CD4-positive, alpha-beta memory T cell (primary cell): ENCODE results near the gene F2RL3. TPM values are rescaled to one million over a fixed set of nuclear protein-coding genes. Genes with fewer than 3 reads are reported as not detected.

Experiments used
- CTCF ChIA-PET: fragments of 350-600 bp; sonication (Branson Sonifier 250); formaldehyde crosslinking; loops from one replicate; lab custom pipeline; 2021; ENCODE audit warnings: inconsistent platforms; ENCODE audit not compliant: partially characterized antibody; lab: Charles Lee
- POLR2A ChIA-PET: fragments of 350-600 bp; sonication (Branson Sonifier 250); formaldehyde crosslinking; loops from one replicate; lab custom pipeline; 2021; ENCODE audit not compliant: partially characterized antibody; lab: Charles Lee
- DNase-seq, 5 donors: peaks; one replicate each; pipeline versions ENCODE4 v3.0.0 to v3.0.0-alpha.2; 2020 to 2022; ENCODE audit warnings: mixed read lengths in 1 of 5
- H3K27ac ChIP-seq: one replicate; pipeline ENCODE4 v1.7.0; 2013; ENCODE audit warnings: low read depth, low read length
- H3K27me3 ChIP-seq: 2 replicates; pipeline ENCODE4 v1.7.0; 2013; ENCODE audit warnings: mild to moderate bottlenecking, low read length, moderate library complexity; ENCODE audit not compliant: insufficient read depth
- H3K36me3 ChIP-seq: 2 replicates; pipeline ENCODE4 v1.7.0; 2013; ENCODE audit warnings: mild to moderate bottlenecking, low read length, moderate library complexity; ENCODE audit not compliant: insufficient read depth
- H3K4me1 ChIP-seq: 2 replicates; pipeline ENCODE4 v1.7.0; 2013; ENCODE audit warnings: mild to moderate bottlenecking, low read length, moderate library complexity; ENCODE audit not compliant: insufficient read depth
- H3K4me3 ChIP-seq, 2 donors: one replicate each; pipeline ENCODE4 v1.7.0; 2013; ENCODE audit warnings: low read length in 2 of 2, mild to moderate bottlenecking in 1 of 2
- H3K9me3 ChIP-seq, 2 donors: one replicate each; pipeline ENCODE4 v1.7.0; 2013; ENCODE audit warnings: low read length in 2 of 2, control low read depth in 1 of 2; ENCODE audit not compliant: control insufficient read depth in 1 of 2
- H3K27ac Mint-ChIP-seq, 7 donors: one replicate each; pipeline ENCODE4 v1.8.0; 2020 to 2021; ENCODE audit warnings: mixed read lengths in 7 of 7, mild to moderate bottlenecking in 6 of 7, inconsistent platforms in 3 of 7, moderate library complexity in 3 of 7
- H3K27me3 Mint-ChIP-seq, 2 donors: one replicate each; pipeline ENCODE4 v1.8.0; 2020 to 2021; ENCODE audit warnings: mixed read lengths in 2 of 2
- H3K36me3 Mint-ChIP-seq, 2 donors: one replicate each; pipeline ENCODE4 v1.8.0; 2020 to 2021; ENCODE audit warnings: mixed read lengths in 2 of 2, inconsistent platforms in 1 of 2, mild to moderate bottlenecking in 1 of 2
- H3K4me1 Mint-ChIP-seq, 4 donors: one replicate each; pipeline ENCODE4 v1.8.0; 2020 to 2021; ENCODE audit warnings: mixed read lengths in 4 of 4, mild to moderate bottlenecking in 1 of 4
- H3K4me3 Mint-ChIP-seq, 8 donors: one replicate each; pipeline ENCODE4 v1.8.0; 2020 to 2021; ENCODE audit warnings: mixed read lengths in 8 of 8, mild to moderate bottlenecking in 7 of 8, moderate library complexity in 6 of 8, inconsistent platforms in 3 of 8
- H3K9me3 Mint-ChIP-seq, 8 donors: one replicate each; pipeline ENCODE4 v1.8.0; 2020 to 2021; ENCODE audit warnings: mixed read lengths in 8 of 8, mild to moderate bottlenecking in 5 of 8, inconsistent platforms in 3 of 8, moderate library complexity in 1 of 8
- intact Hi-C: fragments of 100-400 bp; cut with micrococcal nuclease; formaldehyde crosslinking; loops from one replicate; pipeline ENCODE4 v1.15.1; 2023
- polyA plus RNA-seq, 2 donors: library from polyadenylated mRNA; unstranded; fragments of 300-500 nt; fragmentation: Illumina TruSeq; gene quantifications; one replicate each; pipeline ENCODE4 v1.2.3, GENCODE V29; 2021
- total RNA-seq, 2 experiments: library from RNA; stranded (reverse); gene quantifications; one replicate each; pipeline ENCODE4 v1.2.3, GENCODE V29; 2021

F2RL3 gene
- total and polyA plus RNA-seq, 4 experiments from 2014 or later, result not detected

DNA sequence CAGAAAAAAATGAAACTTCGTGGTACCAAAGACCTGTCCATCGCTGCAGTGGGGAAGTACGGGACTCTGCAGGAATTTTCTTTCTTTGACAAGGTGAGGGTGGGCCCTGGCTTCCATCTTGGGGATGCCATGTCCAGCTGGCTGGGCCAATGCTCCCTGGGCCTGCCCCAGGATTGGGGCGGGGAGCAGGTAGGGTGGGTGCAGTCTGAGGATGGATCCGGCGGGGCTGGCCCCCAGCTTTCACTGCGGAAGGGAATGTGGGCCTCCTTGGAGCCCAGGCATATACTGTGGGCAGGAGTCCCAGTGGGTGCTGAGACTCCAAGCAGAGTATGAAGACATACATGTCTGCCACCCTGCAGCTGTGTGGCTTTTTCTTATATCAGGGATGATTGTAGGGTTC lies 35.7 kb upstream of the F2RL3 start:
- H3K27me3 ChIP-seq, result no peaks in the 10 kb centered on the region
- Mint-ChIP-seq H3K36me3 (peaks cover 42 to 73% of the 10 kb centered on the region in 2 donors), H3K4me1 (no peaks in the 10 kb centered on the region), H3K4me3 (no peak overlapping the region), H3K27ac (peak overlapping the region in 1 of 7 donors; percentile 41), H3K9me3 (no peaks in the 10 kb centered on the region), H3K27me3 (no peaks in the 10 kb centered on the region)
- no peaks in the 10 kb centered on the region for H3K9me3 ChIP-seq
- H3K4me3 ChIP-seq, result no peak overlapping the region
- no peak overlapping the region for H3K27ac ChIP-seq
- peaks cover 56% of the 10 kb centered on the region for H3K36me3 ChIP-seq
- H3K4me1 ChIP-seq, result no peaks in the 10 kb centered on the region
- POLR2A ChIA-PET, result no interaction called here
- CTCF ChIA-PET, result no interaction called here
- DNase-seq, result no peak
- intact Hi-C loops, result no loop called here

DNA sequence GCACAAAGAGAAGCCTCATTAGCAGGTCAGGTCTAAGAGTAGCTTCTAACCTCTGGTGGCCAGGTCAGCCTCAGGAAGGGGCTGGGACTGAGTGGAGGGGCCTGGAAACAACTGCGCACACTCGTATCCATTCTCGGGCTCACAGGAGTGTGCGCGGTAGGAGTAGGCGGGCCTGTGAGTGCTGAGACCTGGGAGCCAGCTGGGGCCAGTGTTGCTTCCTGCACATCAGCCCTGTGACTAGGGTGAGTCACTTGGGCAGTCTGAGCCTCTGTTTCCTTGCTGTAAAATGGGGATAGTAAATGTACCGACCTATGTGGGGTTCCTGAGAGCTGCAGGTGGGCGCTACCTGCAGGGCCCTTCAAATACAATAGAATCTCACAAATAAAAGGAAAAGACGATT lies 32.7 kb upstream of the F2RL3 start:
- Histone ChIP-seq H3K27me3 (no peaks in the 10 kb centered on the region), H3K4me3 (no peak overlapping the region), H3K36me3 (peaks cover 35% of the 10 kb centered on the region), H3K27ac (no peak overlapping the region), H3K4me1 (no peaks in the 10 kb centered on the region), H3K9me3 (no peaks in the 10 kb centered on the region)
- Mint-ChIP-seq H3K9me3 (no peaks in the 10 kb centered on the region), H3K27me3 (no peaks in the 10 kb centered on the region), H3K4me1 (no peaks in the 10 kb centered on the region), H3K36me3 (peaks cover 39 to 63% of the 10 kb centered on the region in 2 donors), H3K27ac (no peak overlapping the region), H3K4me3 (no peak overlapping the region)
- POLR2A ChIA-PET, result no interaction called here
- DNase-seq, result no peak
- intact Hi-C loops, result no loop called here
- CTCF ChIA-PET, result no interaction called here

DNA sequence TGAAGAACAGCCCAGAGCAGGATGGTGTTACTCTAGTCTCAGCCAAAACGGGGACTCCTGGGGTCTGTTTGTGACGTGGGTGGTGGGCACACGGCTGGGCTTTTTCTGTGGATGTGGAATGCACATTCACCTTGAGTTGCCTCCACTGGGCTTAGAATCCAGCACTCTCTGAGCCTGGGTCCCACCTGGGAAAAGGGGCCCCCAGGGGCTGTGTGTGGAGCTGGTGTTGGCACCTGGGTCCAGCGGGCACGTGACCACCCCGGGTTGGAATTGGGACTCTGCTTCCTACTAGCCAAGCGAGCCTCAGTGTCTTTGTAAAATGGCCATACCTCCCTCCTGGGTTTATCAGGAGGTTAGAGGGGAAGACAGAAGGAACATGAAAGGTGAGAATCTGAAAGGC lies 29.2 kb upstream of the F2RL3 start:
- Histone ChIP-seq H3K4me3 (no peak overlapping the region), H3K4me1 (no peaks in the 10 kb centered on the region), H3K9me3 (no peaks in the 10 kb centered on the region), H3K27me3 (no peaks in the 10 kb centered on the region), H3K36me3 (peaks cover 18% of the 10 kb centered on the region), H3K27ac (no peak overlapping the region)
- POLR2A ChIA-PET, result no interaction called here
- Mint-ChIP-seq H3K27ac (peak overlapping the region in 2 of 7 donors; percentile 17 to 90), H3K9me3 (no peaks in the 10 kb centered on the region), H3K4me1 (no peaks in the 10 kb centered on the region), H3K36me3 (peaks cover 31 to 54% of the 10 kb centered on the region in 2 donors), H3K4me3 (no peak overlapping the region), H3K27me3 (no peaks in the 10 kb centered on the region)
- DNase-seq, result no peak
- CTCF ChIA-PET, result no interaction called here
- intact Hi-C loops, result no loop called here

DNA sequence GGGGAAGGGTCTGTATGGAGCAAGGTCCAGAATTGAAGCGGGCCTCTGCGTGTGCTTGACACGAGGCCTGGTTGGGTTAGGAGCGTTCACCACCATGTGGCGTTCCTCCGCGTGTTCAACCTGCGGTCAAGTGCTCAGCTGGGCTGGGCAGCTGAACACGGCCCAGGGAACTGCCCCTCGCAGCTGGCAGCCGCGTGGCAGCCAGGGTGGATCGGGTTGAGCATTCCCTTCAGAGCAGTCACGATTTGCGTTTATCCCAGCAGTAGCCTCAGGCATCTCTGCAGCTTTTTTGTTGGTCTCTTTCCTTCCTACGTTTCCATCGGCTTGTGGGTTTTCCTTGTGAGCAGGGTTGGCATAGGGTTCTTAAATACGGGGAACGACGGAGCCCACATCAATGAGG lies 28.7 kb upstream of the F2RL3 start:
- no peaks in the 10 kb centered on the region for H3K27me3 ChIP-seq
- DNase-seq, result no peak
- no peaks in the 10 kb centered on the region for H3K9me3 Mint-ChIP-seq
- no peaks in the 10 kb centered on the region for H3K4me1 Mint-ChIP-seq
- ChIA-PET CTCF (no interaction called here), POLR2A (no interaction called here)
- no peaks in the 10 kb centered on the region for H3K9me3 ChIP-seq
- peaks cover 13% of the 10 kb centered on the region for H3K36me3 ChIP-seq
- peak overlapping the region in 2 of 7 donors; percentile 37 to 90 for H3K27ac Mint-ChIP-seq
- no peak overlapping the region for H3K4me3 Mint-ChIP-seq
- H3K27ac ChIP-seq, result no peak overlapping the region
- H3K4me1 ChIP-seq, result no peaks in the 10 kb centered on the region
- intact Hi-C loops, result no loop called here
- H3K4me3 ChIP-seq, result no peak overlapping the region
- peaks cover 26 to 49% of the 10 kb centered on the region in 2 donors for H3K36me3 Mint-ChIP-seq
- no peaks in the 10 kb centered on the region for H3K27me3 Mint-ChIP-seq

DNA sequence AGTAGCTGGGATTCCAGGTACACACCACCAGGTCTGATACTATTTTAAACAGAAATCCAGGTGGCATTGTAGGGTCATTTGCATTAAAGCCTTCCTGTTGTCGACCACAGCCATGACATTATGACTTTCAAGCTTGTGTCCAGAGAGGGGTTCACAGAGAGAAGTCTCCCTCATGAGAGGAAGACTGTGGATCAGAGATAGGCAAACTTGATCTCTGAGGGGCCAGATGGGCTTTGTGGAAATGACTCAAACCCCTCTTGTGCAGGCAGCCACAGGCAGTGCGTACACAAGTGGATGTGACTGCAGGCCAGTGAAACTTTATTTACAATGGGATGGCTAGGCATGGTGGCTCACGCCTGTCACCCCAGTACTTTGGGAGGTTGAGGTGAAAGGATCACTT lies 27.8 kb upstream of the F2RL3 start:
- Histone ChIP-seq H3K36me3 (peaks cover 17% of the 10 kb centered on the region), H3K27me3 (no peaks in the 10 kb centered on the region), H3K4me1 (no peaks in the 10 kb centered on the region), H3K27ac (no peak overlapping the region), H3K9me3 (no peaks in the 10 kb centered on the region), H3K4me3 (no peak overlapping the region)
- intact Hi-C loops, result no loop called here
- peaks cover 26 to 52% of the 10 kb centered on the region in 2 donors for H3K36me3 Mint-ChIP-seq
- no peak overlapping the region for H3K27ac Mint-ChIP-seq
- no peaks in the 10 kb centered on the region for H3K9me3 Mint-ChIP-seq
- H3K4me3 Mint-ChIP-seq, result no peak overlapping the region
- H3K27me3 Mint-ChIP-seq, result no peaks in the 10 kb centered on the region
- H3K4me1 Mint-ChIP-seq, result no peaks in the 10 kb centered on the region
- DNase-seq, result no peak
- POLR2A ChIA-PET, result no interaction called here
- CTCF ChIA-PET, result no interaction called here

DNA sequence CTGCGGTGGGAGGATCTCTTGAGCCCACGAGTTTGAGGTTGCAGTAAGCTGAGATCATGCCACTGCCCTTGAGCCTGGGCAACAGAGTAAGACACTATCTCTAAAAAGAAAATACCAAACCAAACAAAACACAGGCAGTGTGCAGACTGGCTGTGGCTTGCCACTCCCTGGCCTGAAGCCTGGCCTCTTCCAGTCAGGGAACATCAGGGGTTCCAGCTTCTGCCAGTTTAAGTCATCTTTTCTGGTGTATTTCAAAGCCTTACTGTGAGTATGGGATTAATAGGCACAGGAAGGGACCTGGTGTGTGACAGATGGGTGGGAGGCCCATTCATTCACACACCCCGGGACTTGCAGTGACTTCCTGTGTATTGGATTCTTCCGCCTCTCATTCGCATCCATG lies 27.0 kb upstream of the F2RL3 start:
- H3K36me3 ChIP-seq, result peaks cover 24% of the 10 kb centered on the region
- Mint-ChIP-seq H3K27ac (no peak overlapping the region), H3K4me1 (no peaks in the 10 kb centered on the region), H3K9me3 (no peaks in the 10 kb centered on the region), H3K36me3 (peaks cover 31 to 52% of the 10 kb centered on the region in 2 donors), H3K27me3 (no peaks in the 10 kb centered on the region), H3K4me3 (no peak overlapping the region)
- no peaks in the 10 kb centered on the region for H3K4me1 ChIP-seq
- H3K9me3 ChIP-seq, result no peaks in the 10 kb centered on the region
- no peak overlapping the region for H3K4me3 ChIP-seq
- POLR2A ChIA-PET, result no interaction called here
- H3K27me3 ChIP-seq, result no peaks in the 10 kb centered on the region
- CTCF ChIA-PET, result no interaction called here
- no peak for DNase-seq
- intact Hi-C loops, result no loop called here
- H3K27ac ChIP-seq, result no peak overlapping the region

DNA sequence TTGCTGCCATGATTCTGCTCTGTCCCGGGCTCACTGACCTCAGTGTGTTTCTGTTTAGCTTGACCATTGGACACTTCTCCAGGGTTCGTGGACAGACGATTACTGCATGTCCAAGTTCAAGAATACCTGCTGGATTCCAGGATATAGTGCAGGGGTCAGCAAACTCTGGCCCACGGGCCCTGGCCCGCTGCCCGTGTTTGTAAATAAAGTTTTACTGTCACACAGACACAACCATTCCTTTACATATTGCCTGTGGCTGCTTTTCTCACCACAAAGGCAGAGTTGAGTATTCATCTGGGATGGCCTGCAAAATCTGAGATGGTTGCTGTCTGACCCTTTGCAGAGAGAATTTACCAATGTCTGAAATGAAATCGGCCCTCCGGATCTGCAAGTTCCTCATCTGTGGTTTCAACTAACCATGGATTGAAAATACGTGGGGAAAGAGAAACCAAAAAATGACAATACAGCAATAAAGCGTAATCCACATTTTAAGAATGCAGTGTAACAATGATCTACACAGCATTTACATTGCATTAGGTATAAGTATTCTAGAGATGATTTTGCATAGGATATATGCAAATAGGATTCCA lies 25.9 kb upstream of the F2RL3 start:
- H3K27ac Mint-ChIP-seq, result no peak overlapping the region

More for the DNA sequence above, 25.9 kb upstream of the F2RL3 start:
- no peaks in the 10 kb centered on the region for H3K27me3 Mint-ChIP-seq
- no peaks in the 10 kb centered on the region for H3K27me3 ChIP-seq
- peaks cover 35 to 55% of the 10 kb centered on the region in 2 donors for H3K36me3 Mint-ChIP-seq
- intact Hi-C loops, result no loop called here
- no peak overlapping the region for H3K27ac ChIP-seq
- no peak overlapping the region for H3K4me3 Mint-ChIP-seq
- H3K9me3 Mint-ChIP-seq, result no peaks in the 10 kb centered on the region
- DNase-seq, result no peak
- H3K9me3 ChIP-seq, result no peaks in the 10 kb centered on the region
- ChIA-PET CTCF (no interaction called here), POLR2A (no interaction called here)
- no peak overlapping the region for H3K4me3 ChIP-seq
- no peaks in the 10 kb centered on the region for H3K4me1 Mint-ChIP-seq
- H3K36me3 ChIP-seq, result peaks cover 34% of the 10 kb centered on the region
- no peaks in the 10 kb centered on the region for H3K4me1 ChIP-seq
